Endothelial cell of umbilical vein (primary cell): Measurements from ENCODE around the gene FLG2.

ENCODE experiments used
- EZH2 ChIP-seq: IDR thresholded peaks from 2 replicates; pipeline ENCODE4 v1.6.1; 2012; ENCODE audit warnings: borderline replicate concordance, low read depth, mild to moderate bottlenecking, moderate library complexity, low read length, inconsistent platforms; ENCODE audit not compliant: severe bottlenecking
- FOS ChIP-seq: IDR thresholded peaks from 2 replicates; pipeline ENCODE4 v1.6.1; 2011; ENCODE audit warnings: mild to moderate bottlenecking, low read length, moderate library complexity, borderline replicate concordance; ENCODE audit not compliant: insufficient read depth
- GATA2 ChIP-seq: IDR thresholded peaks from 2 replicates; pipeline ENCODE4 v1.7.0; 2011; ENCODE audit warnings: low read depth, mild to moderate bottlenecking, moderate library complexity, mixed read lengths, low read length; ENCODE audit not compliant: insufficient read length, insufficient read depth
- JUN ChIP-seq: IDR thresholded peaks from 2 replicates; pipeline ENCODE4 v1.6.1; 2011; ENCODE audit warnings: borderline replicate concordance, low read depth; ENCODE audit not compliant: insufficient read length, insufficient read depth
- POLR2A ChIP-seq: IDR thresholded peaks from 2 replicates; pipeline ENCODE4 v1.6.1; 2012; ENCODE audit warnings: low read depth, mild to moderate bottlenecking, control low read depth, low read length
- POLR2AphosphoS5 ChIP-seq: IDR thresholded peaks from 2 replicates; pipeline ENCODE4 v1.6.1; 2012; ENCODE audit warnings: low read depth, mild to moderate bottlenecking, control low read depth, low read length, moderate library complexity; ENCODE audit not compliant: insufficient read depth
- TF ChIP-seq, protein P1 (sequence below), 2 donors: IDR thresholded peaks; 1 replicate in 1 of 2; 2 replicates in 1 of 2; pipeline ENCODE4 v1.5.1; 2011; ENCODE audit warnings: low read length in 2 of 2, mild to moderate bottlenecking in 2 of 2, moderate library complexity in 2 of 2, control low read depth in 1 of 2, inconsistent platforms in 1 of 2, low read depth in 1 of 2; ENCODE audit not compliant: insufficient read depth in 1 of 2; ENCODE audit errors: extremely low read depth in 1 of 2
- TF ChIP-seq, protein P2 (sequence below): IDR thresholded peaks from 2 replicates; pipeline ENCODE4 v1.6.1; 2011; ENCODE audit not compliant: insufficient read depth, insufficient read length

DNA sequence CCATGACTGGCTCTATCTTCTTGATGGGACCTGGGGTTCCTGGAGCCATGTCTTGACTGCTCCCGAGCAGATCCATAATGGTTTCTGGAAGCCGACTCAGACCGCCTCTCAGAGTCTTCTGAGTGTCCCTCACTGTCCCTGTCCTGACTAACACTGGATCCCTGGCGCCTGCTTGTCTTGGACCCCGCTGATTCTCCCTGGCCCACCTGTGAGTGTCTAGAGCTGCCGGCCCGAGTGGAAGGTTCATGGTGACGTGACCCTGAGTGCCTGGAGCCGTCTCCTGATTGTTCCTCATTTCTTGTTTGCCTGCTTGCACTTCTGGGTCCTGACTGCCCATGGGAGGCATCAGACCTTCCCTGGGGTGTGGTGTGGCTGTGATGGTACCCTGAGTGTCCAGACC, 49.9 kb downstream of the FLG2 start:
- TF ChIP-seq, protein P1, sequence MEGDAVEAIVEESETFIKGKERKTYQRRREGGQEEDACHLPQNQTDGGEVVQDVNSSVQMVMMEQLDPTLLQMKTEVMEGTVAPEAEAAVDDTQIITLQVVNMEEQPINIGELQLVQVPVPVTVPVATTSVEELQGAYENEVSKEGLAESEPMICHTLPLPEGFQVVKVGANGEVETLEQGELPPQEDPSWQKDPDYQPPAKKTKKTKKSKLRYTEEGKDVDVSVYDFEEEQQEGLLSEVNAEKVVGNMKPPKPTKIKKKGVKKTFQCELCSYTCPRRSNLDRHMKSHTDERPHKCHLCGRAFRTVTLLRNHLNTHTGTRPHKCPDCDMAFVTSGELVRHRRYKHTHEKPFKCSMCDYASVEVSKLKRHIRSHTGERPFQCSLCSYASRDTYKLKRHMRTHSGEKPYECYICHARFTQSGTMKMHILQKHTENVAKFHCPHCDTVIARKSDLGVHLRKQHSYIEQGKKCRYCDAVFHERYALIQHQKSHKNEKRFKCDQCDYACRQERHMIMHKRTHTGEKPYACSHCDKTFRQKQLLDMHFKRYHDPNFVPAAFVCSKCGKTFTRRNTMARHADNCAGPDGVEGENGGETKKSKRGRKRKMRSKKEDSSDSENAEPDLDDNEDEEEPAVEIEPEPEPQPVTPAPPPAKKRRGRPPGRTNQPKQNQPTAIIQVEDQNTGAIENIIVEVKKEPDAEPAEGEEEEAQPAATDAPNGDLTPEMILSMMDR (IDR thresholded peaks at IDR 0.05; ENCODE audit: extremely low read depth in 1 of 2, insufficient read depth in 1 of 2, low read depth in 1 of 2, low read length in 2 of 2): no peak
- TF ChIP-seq POLR2A (no peak), POLR2AphosphoS5 (no peak), FOS (no peak), JUN (no peak), EZH2 (no peak), GATA2 (no peak)
- TF ChIP-seq, protein P2, sequence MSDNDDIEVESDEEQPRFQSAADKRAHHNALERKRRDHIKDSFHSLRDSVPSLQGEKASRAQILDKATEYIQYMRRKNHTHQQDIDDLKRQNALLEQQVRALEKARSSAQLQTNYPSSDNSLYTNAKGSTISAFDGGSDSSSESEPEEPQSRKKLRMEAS: no peak
